Astrocyte (in vitro differentiated cells and primary cell): ENCODE data around the gene TOM1L1. TPM values are rescaled to one million over a fixed set of nuclear protein-coding genes. Genes with fewer than 3 reads are reported as not detected.

ENCODE experiments used
- DNase-seq: peaks from one replicate; pipeline ENCODE4 v3.0.0-alpha.2; 2010; ENCODE audit warnings: low read depth
- FAIRE-seq: peaks from 2 replicates; lab custom pipeline; 2011; peaks lifted over from hg19 to GRCh38; lab: Jason Lieb, UNC
- H2AFZ ChIP-seq: 2 replicates; pipeline ENCODE4 v1.6.0; 2012; ENCODE audit warnings: low read depth, low read length, inconsistent platforms
- H3K27ac ChIP-seq: 2 replicates; pipeline ENCODE4 v1.5.1; 2011; ENCODE audit warnings: low read depth, low read length, inconsistent platforms
- H3K27me3 ChIP-seq: 2 replicates; pipeline ENCODE4 v1.6.0; 2011; ENCODE audit warnings: low read length, inconsistent platforms; ENCODE audit not compliant: insufficient read depth
- H3K36me3 ChIP-seq: 2 replicates; pipeline ENCODE4 v1.5.1; 2011; ENCODE audit warnings: low read length, inconsistent platforms; ENCODE audit not compliant: insufficient read depth
- H3K4me1 ChIP-seq: 2 replicates; pipeline ENCODE4 v1.5.1; 2011; ENCODE audit warnings: low read length, inconsistent platforms; ENCODE audit not compliant: insufficient read depth
- H3K4me2 ChIP-seq: 2 replicates; pipeline ENCODE4 v1.6.0; 2012; ENCODE audit warnings: low read length, inconsistent platforms
- H3K4me3 ChIP-seq: 2 replicates; pipeline ENCODE4 v1.5.1; 2011; ENCODE audit warnings: low read depth, mild to moderate bottlenecking, low read length, inconsistent platforms; ENCODE audit not compliant: insufficient read depth
- H3K79me2 ChIP-seq: 2 replicates; pipeline ENCODE4 v1.6.0; 2012; ENCODE audit warnings: mild to moderate bottlenecking, low read length, inconsistent platforms; ENCODE audit not compliant: insufficient read depth
- H3K9ac ChIP-seq: 2 replicates; pipeline ENCODE4 v1.6.0; 2012; ENCODE audit warnings: mild to moderate bottlenecking, low read length, inconsistent platforms
- H3K9me3 ChIP-seq: 2 replicates; pipeline ENCODE4 v1.5.1; 2012; ENCODE audit warnings: low read depth, mild to moderate bottlenecking, low read length, inconsistent platforms; ENCODE audit not compliant: insufficient read depth
- H4K20me1 ChIP-seq: 2 replicates; pipeline ENCODE4 v1.6.0; 2012; ENCODE audit warnings: low read length, inconsistent platforms; ENCODE audit not compliant: insufficient read depth
- H3K27ac Mint-ChIP-seq: one replicate; pipeline ENCODE4 v1.8.0; 2021; ENCODE audit warnings: mild to moderate bottlenecking, mixed read lengths; ENCODE audit not compliant: unreplicated experiment
- H3K27me3 Mint-ChIP-seq: one replicate; pipeline ENCODE4 v1.8.0; 2021; ENCODE audit warnings: low read depth, mixed read lengths; ENCODE audit not compliant: unreplicated experiment
- H3K36me3 Mint-ChIP-seq: one replicate; pipeline ENCODE4 v1.8.0; 2021; ENCODE audit warnings: low read depth, mixed read lengths; ENCODE audit not compliant: unreplicated experiment
- H3K4me1 Mint-ChIP-seq: one replicate; pipeline ENCODE4 v1.8.0; 2021; ENCODE audit warnings: low read depth, mixed read lengths; ENCODE audit not compliant: unreplicated experiment
- H3K4me3 Mint-ChIP-seq: one replicate; pipeline ENCODE4 v1.8.0; 2021; ENCODE audit warnings: mild to moderate bottlenecking, moderate library complexity, mixed read lengths; ENCODE audit not compliant: unreplicated experiment
- H3K9me3 Mint-ChIP-seq: one replicate; pipeline ENCODE4 v1.8.0; 2021; ENCODE audit warnings: mild to moderate bottlenecking, mixed read lengths; ENCODE audit not compliant: unreplicated experiment
- CTCF ChIP-seq: IDR thresholded peaks from 2 replicates; pipeline ENCODE4 v1.5.1; 2011; ENCODE audit warnings: low read depth, mild to moderate bottlenecking, inconsistent platforms, low read length, moderate library complexity; ENCODE audit not compliant: insufficient read depth
- EZH2 ChIP-seq: IDR thresholded peaks from 2 replicates; pipeline ENCODE4 v1.6.1; 2012; ENCODE audit warnings: mild to moderate bottlenecking, low read length, inconsistent platforms; ENCODE audit not compliant: insufficient read depth
- total RNA-seq: library from RNA; stranded (reverse); gene quantifications from 2 replicates; pipeline ENCODE4 v1.2.1, GENCODE V29; 2021

The TOM1L1 gene
- total RNA-seq, 1 donor from 2014 or later = 27.1 TPM

- Histone ChIP-seq H3K4me2 (no peak overlapping the region), H3K79me2 (no peaks in the 10 kb centered on the region), H4K20me1 (no peaks in the 10 kb centered on the region), H3K4me1 (no peaks in the 10 kb centered on the region), H3K4me3 (no peak overlapping the region), H2AFZ (no peak overlapping the region), H3K27ac (no peak overlapping the region), H3K36me3 (no peaks in the 10 kb centered on the region), H3K27me3 (no peaks in the 10 kb centered on the region), H3K9ac (no peak overlapping the region), H3K9me3 (no peaks in the 10 kb centered on the region)
- Mint-ChIP-seq H3K27ac (no peak overlapping the region), H3K36me3 (no peaks in the 10 kb centered on the region), H3K27me3 (no peaks in the 10 kb centered on the region), H3K9me3 (peaks cover 3% of the 10 kb centered on the region), H3K4me1 (no peaks in the 10 kb centered on the region), H3K4me3 (no peak overlapping the region)
- FAIRE-seq = no peak
- DNase-seq = no peak
- TF ChIP-seq EZH2 (no peak), CTCF (no peak)
Observed at GRCh38 chr17:54881255-54881972, 19.2 kb upstream of the TOM1L1 start.

GRCh38 chr17:54882371-54882770 is 18.3 kb upstream of the TOM1L1 start:
- no peak overlapping the region for H3K27ac ChIP-seq
- H3K36me3 Mint-ChIP-seq = no peaks in the 10 kb centered on the region
- DNase-seq (no peak), FAIRE-seq (no peak)
- H3K4me2 ChIP-seq = no peak overlapping the region
- peaks cover 3% of the 10 kb centered on the region for H3K9me3 Mint-ChIP-seq
- H3K79me2 ChIP-seq = no peaks in the 10 kb centered on the region
- no peak overlapping the region for H3K4me3 Mint-ChIP-seq
- H3K27me3 ChIP-seq = no peaks in the 10 kb centered on the region
- no peaks in the 10 kb centered on the region for H3K27me3 Mint-ChIP-seq
- H3K9me3 ChIP-seq = no peaks in the 10 kb centered on the region
- H3K4me3 ChIP-seq = no peak overlapping the region
- H4K20me1 ChIP-seq = no peaks in the 10 kb centered on the region
- no peak overlapping the region for H3K9ac ChIP-seq
- TF ChIP-seq CTCF (no peak), EZH2 (no peak)
- H3K4me1 Mint-ChIP-seq = no peaks in the 10 kb centered on the region
- H3K27ac Mint-ChIP-seq = no peak overlapping the region
- no peak overlapping the region for H2AFZ ChIP-seq
- H3K4me1 ChIP-seq = no peaks in the 10 kb centered on the region
- no peaks in the 10 kb centered on the region for H3K36me3 ChIP-seq

GRCh38 chr17:54882950-54883349 is 17.7 kb upstream of the TOM1L1 start:
- Histone ChIP-seq H3K27me3 (no peaks in the 10 kb centered on the region), H3K4me3 (no peak overlapping the region), H3K27ac (no peak overlapping the region), H3K79me2 (no peaks in the 10 kb centered on the region), H3K4me1 (no peaks in the 10 kb centered on the region), H4K20me1 (no peaks in the 10 kb centered on the region), H3K9me3 (no peaks in the 10 kb centered on the region), H2AFZ (no peak overlapping the region), H3K36me3 (no peaks in the 10 kb centered on the region), H3K4me2 (no peak overlapping the region), H3K9ac (no peak overlapping the region)
- Mint-ChIP-seq H3K27me3 (no peaks in the 10 kb centered on the region), H3K4me3 (no peak overlapping the region), H3K36me3 (no peaks in the 10 kb centered on the region), H3K9me3 (peaks cover 3% of the 10 kb centered on the region), H3K27ac (no peak overlapping the region), H3K4me1 (no peaks in the 10 kb centered on the region)
- no peak for TF ChIP-seq CTCF
- FAIRE-seq (no peak), DNase-seq (no peak)
